Urinary bladder (tissue), 4 donors: ENCODE measurements around the gene APOC3. TPM values are rescaled to one million over a fixed set of nuclear protein-coding genes. Genes with fewer than 3 reads are reported as not detected.

ENCODE experiments used
- DNase-seq: peaks from one replicate; pipeline ENCODE4 v3.0.0-alpha.2; 2015; ENCODE audit errors: extremely low spot score
- H3K27ac ChIP-seq: one replicate; pipeline ENCODE4 v1.5.1; 2013; ENCODE audit warnings: low read depth, mild to moderate bottlenecking, moderate library complexity
- H3K36me3 ChIP-seq: one replicate; pipeline ENCODE4 v1.6.1; 2013; ENCODE audit warnings: mild to moderate bottlenecking, moderate library complexity; ENCODE audit not compliant: insufficient read depth
- H3K4me1 ChIP-seq: one replicate; pipeline ENCODE4 v1.6.1; 2013; ENCODE audit warnings: mild to moderate bottlenecking, moderate library complexity; ENCODE audit not compliant: insufficient read depth
- H3K4me3 ChIP-seq: one replicate; pipeline ENCODE4 v1.5.1; 2013; ENCODE audit warnings: low read depth, low read length
- WGBS: extraction: QIAGEN DNeasy Blood & Tissue Kit; methylation state at CpG from one replicate; pipeline ENCODE4 v1.1.7; 2013; 5-methylcytosine and 5-hydroxymethylcytosine counted together
- polyA plus RNA-seq: library from polyadenylated mRNA; stranded (reverse); fragments of 200-250 nt; gene quantifications from one replicate; pipeline ENCODE4 v1.2.3, GENCODE V29; 2013
- total RNA-seq: library from RNA; depleted of rRNA; stranded (reverse); fragments of >200 nt; gene quantifications from one replicate; pipeline ENCODE4 v1.2.3, GENCODE V29; 2014
- donor health status: healthy with polysubstance abuse.
- donor health status: healthy.

The APOC3 gene
- total and polyA plus RNA-seq, 2 donors, result 4.1 TPM; not detected in 1

GRCh38 chr11:116855413-116855812, 25.7 kb downstream of the APOC3 start:
- DNase-seq, result no peak
- no peaks in the 10 kb centered on the region for H3K36me3 ChIP-seq
- no peaks in the 10 kb centered on the region for H3K4me1 ChIP-seq
- no peak overlapping the region for H3K4me3 ChIP-seq
- 92% methylated on average over 7 of the region's 7 CpGs for WGBS
- no peak overlapping the region for H3K27ac ChIP-seq

GRCh38 chr11:116856423-116856822, 26.7 kb downstream of the APOC3 start:
- DNase-seq, result no peak
- Histone ChIP-seq H3K27ac (no peak overlapping the region), H3K36me3 (no peaks in the 10 kb centered on the region), H3K4me3 (no peak overlapping the region), H3K4me1 (no peaks in the 10 kb centered on the region)
- WGBS, result 76% methylated on average over 5 of the region's 5 CpGs

- Histone ChIP-seq H3K4me1 (no peaks in the 10 kb centered on the region), H3K27ac (no peak overlapping the region), H3K36me3 (no peaks in the 10 kb centered on the region), H3K4me3 (no peak overlapping the region)
- 83% methylated on average over 2 of the region's 2 CpGs for WGBS
- DNase-seq, result no peak
These were observed 27.6 kb downstream of the APOC3 start for GRCh38 chr11:116857316-116857715.

- Histone ChIP-seq H3K4me3 (no peak overlapping the region), H3K36me3 (no peaks in the 10 kb centered on the region), H3K27ac (no peak overlapping the region), H3K4me1 (no peaks in the 10 kb centered on the region)
- WGBS, result 62% methylated on average over 7 of the region's 7 CpGs
- no peak for DNase-seq
These were observed 28.2 kb downstream of the APOC3 start for GRCh38 chr11:116857936-116858335.

- Histone ChIP-seq H3K4me1 (no peaks in the 10 kb centered on the region), H3K27ac (no peak overlapping the region), H3K36me3 (no peaks in the 10 kb centered on the region), H3K4me3 (no peak overlapping the region)
- DNase-seq, result no peak
- 96% methylated on average over 8 of the region's 8 CpGs for WGBS
These were observed 29.5 kb downstream of the APOC3 start for GRCh38 chr11:116859175-116859574.

DNA sequence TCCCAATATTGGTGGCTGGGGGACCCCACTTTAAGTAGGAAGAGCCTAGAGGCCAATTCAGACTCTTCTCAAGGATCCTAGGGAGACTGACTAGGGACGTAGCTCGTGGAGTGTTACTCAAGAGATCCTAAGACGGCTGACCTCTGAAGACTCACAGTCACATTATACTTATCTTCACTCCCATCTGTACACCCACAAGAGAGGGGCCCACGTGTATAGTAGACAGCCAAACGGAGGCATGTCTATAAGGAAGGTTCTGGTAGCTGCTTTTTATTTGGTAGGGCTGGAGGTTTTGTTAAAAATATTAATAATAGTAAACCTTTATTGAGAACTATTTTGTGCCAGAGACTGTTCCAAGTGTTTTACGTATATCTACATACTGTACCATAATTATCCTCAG, 30.6 kb downstream of the APOC3 start:
- Histone ChIP-seq H3K4me1 (no peaks in the 10 kb centered on the region), H3K36me3 (no peaks in the 10 kb centered on the region), H3K4me3 (no peak overlapping the region), H3K27ac (no peak overlapping the region)
- no peak for DNase-seq
- WGBS, result 88% methylated on average over 6 of the region's 6 CpGs

DNA sequence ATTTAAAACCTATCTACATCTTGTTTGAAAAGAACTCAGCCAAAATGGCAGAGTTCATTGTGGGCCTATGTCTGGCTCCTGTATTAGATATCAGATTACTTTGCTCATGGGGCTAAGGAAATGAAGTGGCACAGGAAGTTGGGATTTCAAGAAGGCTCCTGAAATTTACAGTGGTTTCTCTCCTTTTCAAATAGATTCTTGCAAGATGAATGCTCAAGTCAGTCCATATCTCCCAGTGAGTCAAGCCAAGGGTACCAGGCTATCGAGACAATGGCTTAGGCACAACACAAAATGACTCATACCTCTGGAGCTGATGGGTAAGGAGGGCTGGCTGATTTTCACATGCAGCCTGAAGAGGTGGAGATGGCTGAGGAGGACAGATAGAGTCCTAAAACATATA, 31.8 kb downstream of the APOC3 start:
- no peaks in the 10 kb centered on the region for H3K4me1 ChIP-seq
- no peak overlapping the region for H3K4me3 ChIP-seq
- H3K27ac ChIP-seq, result no peak overlapping the region
- no peak for DNase-seq
- no peaks in the 10 kb centered on the region for H3K36me3 ChIP-seq
- 89% methylated on average over 1 of the region's 1 CpG for WGBS

- Histone ChIP-seq H3K36me3 (no peaks in the 10 kb centered on the region), H3K4me1 (no peaks in the 10 kb centered on the region), H3K4me3 (no peak overlapping the region), H3K27ac (no peak overlapping the region)
- 69% methylated on average over 3 of the region's 3 CpGs for WGBS
- no peak for DNase-seq
These were observed 32.5 kb downstream of the APOC3 start for GRCh38 chr11:116862185-116862584.

- DNase-seq, result no peak
- Histone ChIP-seq H3K36me3 (no peaks in the 10 kb centered on the region), H3K4me3 (no peak overlapping the region), H3K4me1 (no peaks in the 10 kb centered on the region), H3K27ac (no peak overlapping the region)
- 94% methylated on average over 3 of the region's 3 CpGs for WGBS
These were observed 33.2 kb downstream of the APOC3 start for GRCh38 chr11:116862951-116863350.

GRCh38 chr11:116864531-116864930, 34.8 kb downstream of the APOC3 start:
- no peaks in the 10 kb centered on the region for H3K4me1 ChIP-seq
- DNase-seq, result no peak
- no peaks in the 10 kb centered on the region for H3K36me3 ChIP-seq
- no peak overlapping the region for H3K4me3 ChIP-seq
- no peak overlapping the region for H3K27ac ChIP-seq
- WGBS, result 80% methylated on average over 5 of the region's 5 CpGs

DNA sequence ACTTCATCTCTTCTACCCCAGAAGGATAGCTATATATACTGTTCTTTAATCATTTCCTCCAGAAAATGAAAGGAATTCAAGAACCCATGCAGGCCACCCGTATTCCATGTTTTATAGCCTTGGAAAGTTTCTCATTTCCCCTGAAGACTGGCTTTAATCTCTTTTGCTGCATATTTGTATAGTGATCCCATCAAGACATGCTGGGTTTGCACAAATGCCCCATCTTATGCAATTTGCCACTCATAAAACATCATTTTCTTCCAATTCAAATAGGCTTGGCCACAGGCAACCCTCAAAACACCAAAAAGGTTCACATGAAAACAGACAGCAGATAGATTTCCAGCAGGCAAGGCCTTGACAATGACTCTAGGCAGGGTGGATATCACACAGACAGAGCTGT, 36.0 kb downstream of the APOC3 start:
- no peak overlapping the region for H3K27ac ChIP-seq
- H3K4me3 ChIP-seq, result no peak overlapping the region
- no peaks in the 10 kb centered on the region for H3K36me3 ChIP-seq
- no peak for DNase-seq
- WGBS, result 33% methylated on average over 1 of the region's 1 CpG
- H3K4me1 ChIP-seq, result no peaks in the 10 kb centered on the region

- no peak overlapping the region for H3K4me3 ChIP-seq
- H3K36me3 ChIP-seq, result no peaks in the 10 kb centered on the region
- DNase-seq, result no peak
- 83% methylated on average over 6 of the region's 6 CpGs for WGBS
- no peak overlapping the region for H3K27ac ChIP-seq
- H3K4me1 ChIP-seq, result no peaks in the 10 kb centered on the region
These were observed 37.2 kb downstream of the APOC3 start for GRCh38 chr11:116866804-116867455.

GRCh38 chr11:116867619-116868018, 37.9 kb downstream of the APOC3 start:
- Histone ChIP-seq H3K27ac (no peak overlapping the region), H3K4me1 (no peaks in the 10 kb centered on the region), H3K4me3 (no peak overlapping the region), H3K36me3 (no peaks in the 10 kb centered on the region)
- WGBS, result 93% methylated on average over 11 of the region's 11 CpGs
- no peak for DNase-seq

GRCh38 chr11:116868066-116868465, 38.4 kb downstream of the APOC3 start:
- 60% methylated on average over 3 of the region's 3 CpGs for WGBS
- no peaks in the 10 kb centered on the region for H3K36me3 ChIP-seq
- no peak for DNase-seq

DNA sequence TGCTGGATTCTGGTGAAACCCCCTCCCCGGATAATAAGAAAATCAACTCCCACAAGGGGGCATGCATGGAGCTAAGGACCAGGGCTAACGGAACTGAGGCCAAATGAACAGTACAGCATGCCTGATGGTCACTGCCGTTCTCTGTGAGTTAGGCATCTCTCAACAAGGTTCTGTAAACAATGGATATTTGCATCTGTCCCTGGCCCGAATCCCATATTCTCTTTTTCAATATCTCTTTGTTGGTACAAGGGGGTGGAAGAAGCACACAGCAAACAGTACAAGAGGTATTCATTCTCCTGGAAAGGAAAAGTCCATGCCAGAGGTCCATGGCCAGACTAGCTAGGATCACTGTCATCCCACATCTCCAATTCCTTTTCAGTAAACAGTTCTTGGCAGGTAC, 39.9 kb downstream of the APOC3 start:
- H3K27ac ChIP-seq, result no peak overlapping the region
- no peaks in the 10 kb centered on the region for H3K36me3 ChIP-seq
- H3K4me3 ChIP-seq, result no peak overlapping the region
- no peak for DNase-seq
- WGBS, result 83% methylated on average over 4 of the region's 4 CpGs
- H3K4me1 ChIP-seq, result no peaks in the 10 kb centered on the region

More at GRCh38 chr11:116868066-116868465, 38.4 kb downstream of the APOC3 start:
- Histone ChIP-seq H3K4me3 (no peak overlapping the region), H3K27ac (no peak overlapping the region), H3K4me1 (no peaks in the 10 kb centered on the region)
